PC-9 (cell line): ENCODE results near the gene CTXN3.

Experiments
- CTCF ChIP-seq: fragments of 200-600 bp; sonication (generic); conservative IDR thresholded peaks from 2 replicates; pipeline ENCODE4 v1.6.1; 2017; ENCODE audit warnings: mixed run types, antibody characterized with exemption, mild to moderate bottlenecking, moderate library complexity
- EZH2 ChIP-seq: fragments of 200-600 bp; sonication (generic); IDR thresholded peaks from 2 replicates; pipeline ENCODE4 v1.8.0; 2017; ENCODE audit warnings: antibody characterized with exemption, low read depth

- TF ChIP-seq CTCF, result no peak
- no peak for TF ChIP-seq EZH2
Observed at GRCh38 chr5:127647361-127647958, 1.4 kb upstream of the CTXN3 start.
